ENCODE measurements around the gene CHST9. TPM values are rescaled to one million over a fixed set of nuclear protein-coding genes. Genes with fewer than 3 reads are reported as not detected.

CHST9 gene
- total RNA-seq, 3 donors from 2014 or later: 0.05 to 0.82 (median 0.06) TPM

- intact Hi-C loops (cut with DNase I, micrococcal nuclease): no loop called here
- no peak for ATAC-seq
- Histone ChIP-seq H3K36me3 (ENCODE audit: low read depth) (no peaks in the 10 kb centered on the region), H3K4me1 (ENCODE audit: low read depth) (no peaks in the 10 kb centered on the region), H3K9me3 (no peaks in the 10 kb centered on the region), H3K4me3 (no peak overlapping the region)
- no peak for DNase-seq
- TF ChIP-seq CTCF (IDR thresholded peaks at IDR 0.05): no peak
These were observed 21.3 kb upstream of the CHST9 start for GRCh38 chr18:27206411-27206810.

GRCh38 chr18:27202741-27203140, 17.6 kb upstream of the CHST9 start:
- Histone ChIP-seq H3K4me3 (no peak overlapping the region), H3K36me3 (ENCODE audit: low read depth) (no peaks in the 10 kb centered on the region), H3K4me1 (ENCODE audit: low read depth) (no peaks in the 10 kb centered on the region), H3K9me3 (no peaks in the 10 kb centered on the region)
- no peak for ATAC-seq
- intact Hi-C loops (cut with DNase I, micrococcal nuclease): no loop called here
- no peak for TF ChIP-seq CTCF (IDR thresholded peaks at IDR 0.05)
- no peak for DNase-seq

- TF ChIP-seq CTCF (IDR thresholded peaks at IDR 0.05): no peak
- Histone ChIP-seq H3K36me3 (ENCODE audit: low read depth) (no peaks in the 10 kb centered on the region), H3K4me1 (ENCODE audit: low read depth) (no peaks in the 10 kb centered on the region), H3K4me3 (no peak overlapping the region), H3K9me3 (no peaks in the 10 kb centered on the region)
- ATAC-seq (no peak), DNase-seq (no peak)
- intact Hi-C loops (cut with DNase I, micrococcal nuclease): no loop called here
These were observed 12.9 kb upstream of the CHST9 start for GRCh38 chr18:27198036-27198435.

GRCh38 chr18:27188309-27188708, 3.2 kb upstream of the CHST9 start:
- Histone ChIP-seq H3K4me1 (ENCODE audit: low read depth) (no peaks in the 10 kb centered on the region), H3K4me3 (no peak overlapping the region), H3K36me3 (ENCODE audit: low read depth) (no peaks in the 10 kb centered on the region), H3K9me3 (no peaks in the 10 kb centered on the region)
- intact Hi-C loops (cut with DNase I, micrococcal nuclease): no loop called here
- no peak for TF ChIP-seq CTCF (IDR thresholded peaks at IDR 0.05)
- no peak for DNase-seq
- ATAC-seq: no peak

GRCh38 chr18:27185897-27186296, 789 bp upstream of the CHST9 start:
- TF ChIP-seq CTCF (IDR thresholded peaks at IDR 0.05): no peak
- Histone ChIP-seq H3K4me3 (no peak overlapping the region), H3K9me3 (no peaks in the 10 kb centered on the region), H3K4me1 (ENCODE audit: low read depth) (no peaks in the 10 kb centered on the region), H3K36me3 (ENCODE audit: low read depth) (no peaks in the 10 kb centered on the region)
- ATAC-seq: no peak
- DNase-seq: no peak
- intact Hi-C loops (cut with DNase I, micrococcal nuclease): no loop called here

Data from mucosa of descending colon (tissue), 3 donors.